GM12878 (cell line): ENCODE measurements around the gene TUBB4B. TPM values are rescaled to one million over a fixed set of nuclear protein-coding genes. Genes with fewer than 3 reads are reported as not detected.
A peak's percentile ranks its signal among the peaks of the same experiment; 100 is the strongest.

ENCODE experiments used
- CREM ChIP-seq: IDR thresholded peaks from 2 replicates; pipeline ENCODE4 v1.6.1; 2014; ENCODE audit warnings: antibody characterized with exemption, low read depth
- E2F4 ChIP-seq: IDR thresholded peaks from 2 replicates; pipeline ENCODE4 v1.6.1; 2012; ENCODE audit warnings: low read depth, low read length, improper control_type of control experiment
- EP300 ChIP-seq, 2 experiments: fragments of 150-350 bp in 1 of 2; IDR thresholded peaks; 2 replicates each; pipeline ENCODE4 v1.6.1; 2011 to 2012; ENCODE audit warnings: low read depth in 2 of 2, low read length in 2 of 2, borderline replicate concordance in 1 of 2, improper control_type of control experiment in 1 of 2, inconsistent platforms in 1 of 2; ENCODE audit not compliant: control insufficient read depth in 1 of 2
- FOS ChIP-seq: IDR thresholded peaks from 3 replicates; pipeline ENCODE4 v1.6.1; 2011; ENCODE audit warnings: borderline replicate concordance; ENCODE audit not compliant: insufficient read length; ENCODE audit errors: extremely low read depth
- GATAD2B ChIP-seq: fragments of 450-650 bp; conservative IDR thresholded peaks from 2 replicates; pipeline ENCODE4 v1.6.1; 2017; ENCODE audit warnings: low read depth, mild to moderate bottlenecking, moderate library complexity
- IKZF2 ChIP-seq, 2 experiments: fragments of 450-650 bp; IDR thresholded peaks; 2 replicates each; pipeline ENCODE4 v1.6.1; 2017; ENCODE audit warnings: mild to moderate bottlenecking in 2 of 2, moderate library complexity in 2 of 2
- MAX ChIP-seq: IDR thresholded peaks from 2 replicates; pipeline ENCODE4 v1.6.1; 2012; ENCODE audit warnings: low read depth, low read length, improper control_type of control experiment
- NKRF ChIP-seq: fragments of 450-650 bp; conservative IDR thresholded peaks from 2 replicates; pipeline ENCODE4 v1.6.1; 2017; ENCODE audit warnings: mild to moderate bottlenecking, moderate library complexity
- PKNOX1 ChIP-seq: fragments of 450-650 bp; IDR thresholded peaks from 2 replicates; pipeline ENCODE4 v1.6.1; 2016; ENCODE audit warnings: mild to moderate bottlenecking
- POLR2AphosphoS5 ChIP-seq: IDR thresholded peaks from 2 replicates; pipeline ENCODE4 v1.6.1; 2011; ENCODE audit warnings: mild to moderate bottlenecking, low read length, inconsistent platforms
- POU2F2 ChIP-seq: IDR thresholded peaks from 3 replicates; pipeline ENCODE4 v1.6.1; 2011; ENCODE audit warnings: low read depth, mild to moderate bottlenecking, low read length, borderline replicate concordance
- RELA ChIP-seq: fragments of 450-650 bp; IDR thresholded peaks from 2 replicates; pipeline ENCODE4 v1.8.0; 2014; ENCODE audit warnings: borderline replicate concordance; ENCODE audit not compliant: partially characterized antibody
- RFX5 ChIP-seq: IDR thresholded peaks from 2 replicates; pipeline ENCODE4 v1.6.1; 2011; ENCODE audit warnings: low read depth, low read length, improper control_type of control experiment
- SMAD5 ChIP-seq: IDR thresholded peaks from 2 replicates; pipeline ENCODE4 v1.6.1; 2016; ENCODE audit warnings: antibody characterized with exemption, low read depth
- TCF12 ChIP-seq: IDR thresholded peaks from 2 replicates; pipeline ENCODE4 v1.6.1; 2011; ENCODE audit warnings: low read depth, mild to moderate bottlenecking, low read length
- USF2 ChIP-seq: IDR thresholded peaks from 2 replicates; pipeline ENCODE4 v1.6.1; 2011; ENCODE audit warnings: low read depth, low read length, improper control_type of control experiment, borderline replicate concordance
- ZBTB11 ChIP-seq: fragments of 450-650 bp; formaldehyde crosslinking; IDR thresholded peaks from 2 replicates; pipeline ENCODE4 v1.5.0; 2022; ENCODE audit warnings: mild to moderate bottlenecking, missing genetic modification characterization
- ZNF274 ChIP-seq: IDR thresholded peaks from one replicate; pipeline ENCODE4 v1.8.0; 2011; ENCODE audit not compliant: insufficient read length, insufficient read depth
- ZNF384 ChIP-seq: IDR thresholded peaks from 2 replicates; pipeline ENCODE4 v1.6.1; 2012; ENCODE audit warnings: low read depth, mild to moderate bottlenecking, low read length, improper control_type of control experiment, borderline replicate concordance
- ZNF622 ChIP-seq: fragments of 450-650 bp; IDR thresholded peaks from 2 replicates; pipeline ENCODE4 v1.6.1; 2017; ENCODE audit warnings: mild to moderate bottlenecking, inconsistent platforms
- polyA plus RNA-seq, 11 experiments: library from polyadenylated mRNA; depleted of rRNA in 4 of 11; unstranded in 6 of 11; stranded (reverse) in 5 of 11; fragments of >200 nt; fragmentation: Nextera tagmentation in 4 of 11; fragmentation: Illumina TruSeq in 1 of 11; extraction: Ambion mirVana in 4 of 11; extraction: Trizol in 1 of 11; gene quantifications; 1 replicate in 1 of 11; 2 replicates in 10 of 11; pipeline versions ENCODE4 v1.2.1 to v1.2.3, GENCODE V29; 2011 to 2016; ENCODE audit warnings: inconsistent platforms in 2 of 11, missing spikeins in 2 of 11, low read depth in 1 of 11
- total RNA-seq, 4 experiments: library from RNA; depleted of rRNA in 3 of 4; stranded (reverse); fragments of >200 nt in 3 of 4; fragmentation: Illumina TruSeq in 1 of 4; extraction: Trizol in 1 of 4; gene quantifications; 2 replicates each; pipeline versions ENCODE4 v1.2.1 to v1.2.3, GENCODE V29; 2013 to 2021

The TUBB4B gene
- total and polyA plus RNA-seq, 10 of the 15 experiments (the other 5 are each of a cell fraction or from before 2014, with no cell fraction given) = 23.0 to 532 (median 254) TPM

- TF ChIP-seq MAX (peak; percentile 51; the same call in 1 of the 2 replicates), E2F4 (peak; percentile 14; the same call in 1 of the 2 replicates), POLR2AphosphoS5 (peak; percentile 84; the same call in 1 of the 2 replicates), RELA (peak; percentile 20), ZBTB11 (no peak), SMAD5 (peak; percentile 74), IKZF2 (IDR thresholded peaks at IDR 0.05) (no peak), EP300 (IDR thresholded peaks at IDR 0.05; ENCODE audit: borderline replicate concordance in 1 of 2, control insufficient read depth in 1 of 2, low read depth in 2 of 2, low read length in 2 of 2) (no peak), NKRF (peak; percentile 92), ZNF622 (no peak), ZNF384 (no peak), TCF12 (0 out of 2 replicates have a peak, but pooled peaks have one; percentile 44), CREM (peak; percentile 40; the same call in 1 of the 2 replicates), PKNOX1 (peak; percentile 71), GATAD2B (peak; percentile 74), RFX5 (0 out of 2 replicates have a peak, but pooled peaks have one; percentile 68), POU2F2 (peak; percentile 12; the same call in 1 of the 3 replicates), FOS (peak; percentile 78), USF2 (peak; percentile 38; the same call in 1 of the 2 replicates), ZNF274 (no peak)
Measured at GRCh38 chr9:137200311-137201204, 40.5 kb upstream of the TUBB4B start, which contains the start of gene TPRN (continued).
